GM18907 (cell line): ENCODE measurements around the gene DAPK3.
"Not testable (repeated sequence)": the region's sequence is repeated elsewhere in the genome, so short reads cannot be mapped to it uniquely, and the experiment has no call there.

ENCODE experiments used
- ATAC-seq: cut with Tn5 transposase; IDR thresholded peaks from one replicate; pipeline ENCODE4 v1.9.1; 2021; ENCODE audit warnings: mild to moderate bottlenecking, moderate library complexity; ENCODE audit not compliant: unreplicated experiment

DAPK3 gene

GRCh38 chr19:3979289-3979673 lies 8.4 kb upstream of the DAPK3 start:
- no peak for ATAC-seq

- ATAC-seq: no peak
Observed at GRCh38 chr19:3978145-3978544, 7.2 kb upstream of the DAPK3 start.

GRCh38 chr19:3977242-3978143 lies 6.6 kb upstream of the DAPK3 start:
- ATAC-seq: no peak

- no peak for ATAC-seq
Observed at GRCh38 chr19:3976495-3977241, 5.8 kb upstream of the DAPK3 start.

GRCh38 chr19:3975637-3976087 lies 4.8 kb upstream of the DAPK3 start:
- no peak for ATAC-seq

GRCh38 chr19:3975144-3975543 lies 4.2 kb upstream of the DAPK3 start:
- no peak for ATAC-seq

- no peak for ATAC-seq
Observed at GRCh38 chr19:3970313-3970807, 539 bp downstream of the DAPK3 start.

GRCh38 chr19:3969435-3970312 lies 1.2 kb downstream of the DAPK3 start:
- ATAC-seq: no peak

GRCh38 chr19:3968556-3969434 lies 2.1 kb downstream of the DAPK3 start:
- no peak for ATAC-seq

GRCh38 chr19:3967983-3968382 lies 2.9 kb downstream of the DAPK3 start:
- ATAC-seq: not testable (repeated sequence)

- no peak for ATAC-seq
Observed at GRCh38 chr19:3966051-3967017, 4.6 kb downstream of the DAPK3 start.

- ATAC-seq: no peak
Observed at GRCh38 chr19:3964256-3965194, 6.4 kb downstream of the DAPK3 start.

- no peak for ATAC-seq
Observed at GRCh38 chr19:3963458-3964255, 7.2 kb downstream of the DAPK3 start.

- ATAC-seq: no peak
Observed at GRCh38 chr19:3961007-3961406, 9.9 kb downstream of the DAPK3 start.

GRCh38 chr19:3959766-3960131 lies 11.2 kb downstream of the DAPK3 start:
- ATAC-seq: no peak

GRCh38 chr19:3958836-3959765 lies 11.8 kb downstream of the DAPK3 start:
- no peak for ATAC-seq
